ENCODE data around the gene ERP44.
"Not testable (repeated sequence)": the region's sequence is repeated elsewhere in the genome, so short reads cannot be mapped to it uniquely, and the experiment has no call there.

The ERP44 gene

GRCh38 chr9:100098887-100099721 is at the start of gene ERP44, which contains the start of gene INVS:
TSS of gene ERP44 (minus strand) at chr9:100099000. CDS start at chr9:100098840, 160 bp downstream.
TSS of gene INVS (plus strand) at chr9:100099243. CDS start at chr9:100104522, 5,279 bp downstream.
- peak; percentile 93 to 95 for DNase-seq (ENCODE audit: low read depth in 2 of 2)

- not testable (repeated sequence) for DNase-seq (ENCODE audit: low read depth in 2 of 2)
Measured at GRCh38 chr9:100145976-100146375, 47.2 kb upstream of the ERP44 start.

- not testable (repeated sequence) for DNase-seq (ENCODE audit: low read depth in 2 of 2)
Measured at GRCh38 chr9:100145167-100145934, 46.6 kb upstream of the ERP44 start.

GRCh38 chr9:100141862-100142261 is 43.1 kb upstream of the ERP44 start:
- DNase-seq (ENCODE audit: low read depth in 2 of 2): not testable (repeated sequence)

- not testable (repeated sequence) for DNase-seq (ENCODE audit: low read depth in 2 of 2)
Measured at GRCh38 chr9:100140303-100140702, 41.5 kb upstream of the ERP44 start.

GRCh38 chr9:100136799-100137198 is 38.0 kb upstream of the ERP44 start:
- not testable (repeated sequence) for DNase-seq (ENCODE audit: low read depth in 2 of 2)

GRCh38 chr9:100134731-100135130 is 35.9 kb upstream of the ERP44 start:
- no peak for DNase-seq (ENCODE audit: low read depth in 2 of 2)

- no peak for DNase-seq (ENCODE audit: low read depth in 2 of 2)
Measured at GRCh38 chr9:100131875-100132430, 33.2 kb upstream of the ERP44 start.

GRCh38 chr9:100131216-100131615 is 32.4 kb upstream of the ERP44 start:
- no peak for DNase-seq (ENCODE audit: low read depth in 2 of 2)

GRCh38 chr9:100129772-100130171 is 31.0 kb upstream of the ERP44 start:
- no peak for DNase-seq (ENCODE audit: low read depth in 2 of 2)

GRCh38 chr9:100126423-100126822 is 27.6 kb upstream of the ERP44 start:
- DNase-seq (ENCODE audit: low read depth in 2 of 2): no peak

- DNase-seq (ENCODE audit: low read depth in 2 of 2): no peak
Measured at GRCh38 chr9:100125910-100126309, 27.1 kb upstream of the ERP44 start.

GRCh38 chr9:100125236-100125635 is 26.4 kb upstream of the ERP44 start:
- no peak for DNase-seq (ENCODE audit: low read depth in 2 of 2)

- no peak for DNase-seq (ENCODE audit: low read depth in 2 of 2)
Measured at GRCh38 chr9:100120286-100120685, 21.5 kb upstream of the ERP44 start.

- no peak for DNase-seq (ENCODE audit: low read depth in 2 of 2)
Measured at GRCh38 chr9:100117316-100117715, 18.5 kb upstream of the ERP44 start.

- no peak for DNase-seq (ENCODE audit: low read depth in 2 of 2)
Measured at GRCh38 chr9:100112677-100113336, 14.0 kb upstream of the ERP44 start.

GRCh38 chr9:100111235-100111634 is 12.4 kb upstream of the ERP44 start:
- DNase-seq (ENCODE audit: low read depth in 2 of 2): no peak

- DNase-seq (ENCODE audit: low read depth in 2 of 2): no peak
Measured at GRCh38 chr9:100108559-100108958, 9.8 kb upstream of the ERP44 start.

GRCh38 chr9:100106616-100107015 is 7.8 kb upstream of the ERP44 start:
- DNase-seq (ENCODE audit: low read depth in 2 of 2): no peak

- no peak for DNase-seq (ENCODE audit: low read depth in 2 of 2)
Measured at GRCh38 chr9:100105861-100106260, 7.1 kb upstream of the ERP44 start.

GRCh38 chr9:100104314-100104713 is 5.5 kb upstream of the ERP44 start:
- no peak for DNase-seq (ENCODE audit: low read depth in 2 of 2)

- no peak for DNase-seq (ENCODE audit: low read depth in 2 of 2)
Measured at GRCh38 chr9:100101608-100102007, 2.8 kb upstream of the ERP44 start.

Measured in stimulated activated CD8-positive, alpha-beta memory T cell treated with anti-CD3 and anti-CD28 coated beads, Interleukin-2, amount 100 ng/mL, for 48 hours (primary cell).